Caco-2 (cell line): ENCODE data around the gene FXN. TPM values are rescaled to one million over a fixed set of nuclear protein-coding genes. Genes with fewer than 3 reads are reported as not detected.

Experiments
- BruUV-seq: library from RNA; stranded (reverse); fragments of 400-500 nt; replicated peaks from 2 replicates; lab custom pipeline; 2021; lab: Mats Ljungman, UMichigan
- CTCF ChIA-PET: fragments of 300-600 bp; sonication (Branson Sonifier 250); formaldehyde crosslinking; loops from one replicate; lab custom pipeline; 2022; ENCODE audit warnings: antibody characterized with exemption; lab: Charles Lee
- POLR2A ChIA-PET: fragments of 300-600 bp; sonication (Branson Sonifier 250); formaldehyde crosslinking; loops from one replicate; lab custom pipeline; 2022; ENCODE audit warnings: antibody characterized with exemption; lab: Charles Lee
- DNase-seq, 2 experiments: peaks; one replicate each; pipeline versions ENCODE4 v3.0.0 to v3.0.0-alpha.2; 2020 to 2022
- H3K27me3 ChIP-seq: replicated peaks from 2 replicates; pipeline ENCODE4 v1.6.0; 2011; ENCODE audit warnings: low read length; ENCODE audit not compliant: control insufficient read depth, insufficient read depth
- H3K36me3 ChIP-seq: 2 replicates; pipeline ENCODE4 v1.5.1; 2011; ENCODE audit warnings: low read length; ENCODE audit not compliant: control insufficient read depth, insufficient read depth
- H3K4me1 ChIP-seq: fragments of 250-450 bp; sonication (Bioruptor Pico); 2 replicates; pipeline ENCODE4 v1.5.1; 2020; ENCODE audit warnings: mild to moderate bottlenecking
- H3K4me3 ChIP-seq: 2 replicates; pipeline ENCODE4 v1.5.1; 2011; ENCODE audit warnings: low read depth, mild to moderate bottlenecking, control low read depth, low read length
- H3K9me3 ChIP-seq: fragments of 250-450 bp; sonication (Bioruptor Pico); 2 replicates; pipeline ENCODE4 v1.5.1; 2020; ENCODE audit warnings: mild to moderate bottlenecking, moderate library complexity
- H3K27ac Mint-ChIP-seq: one replicate; pipeline ENCODE4 v1.8.0; 2022; ENCODE audit warnings: mixed read lengths; ENCODE audit not compliant: unreplicated experiment
- H3K27me3 Mint-ChIP-seq: one replicate; pipeline ENCODE4 v1.8.0; 2022; ENCODE audit warnings: mixed read lengths; ENCODE audit not compliant: insufficient read depth, unreplicated experiment
- H3K36me3 Mint-ChIP-seq: one replicate; pipeline ENCODE4 v1.8.0; 2022; ENCODE audit warnings: mild to moderate bottlenecking, mixed read lengths; ENCODE audit not compliant: insufficient read depth, unreplicated experiment
- H3K4me1 Mint-ChIP-seq: one replicate; pipeline ENCODE4 v1.8.0; 2022; ENCODE audit warnings: low read depth, mixed read lengths; ENCODE audit not compliant: unreplicated experiment
- H3K4me3 Mint-ChIP-seq: one replicate; pipeline ENCODE4 v1.8.0; 2022; ENCODE audit warnings: mild to moderate bottlenecking, moderate library complexity, mixed read lengths; ENCODE audit not compliant: unreplicated experiment
- H3K9me3 Mint-ChIP-seq: one replicate; pipeline ENCODE4 v1.8.0; 2022; ENCODE audit warnings: mixed read lengths; ENCODE audit not compliant: unreplicated experiment
- intact Hi-C: fragments of 100-400 bp; cut with micrococcal nuclease; formaldehyde crosslinking; loops from one replicate; pipeline ENCODE4 v1.10.0; 2022; ENCODE audit not compliant: unreplicated experiment
- total RNA-seq: library from RNA; stranded (reverse); gene quantifications from 2 replicates; pipeline ENCODE4 v1.2.3, GENCODE V29; 2022
- TF ChIP-seq, protein P1 (sequence below), 2 experiments: fragments of 200-600 bp in 1 of 2; IDR thresholded peaks; 1 replicate in 1 of 2; 2 replicates in 1 of 2; pipeline versions ENCODE4 v1.5.1 to v1.8.0; 2011 to 2022; ENCODE audit warnings: antibody characterized with exemption in 1 of 2, control low read depth in 1 of 2, inconsistent platforms in 1 of 2, low read depth in 1 of 2, low read length in 1 of 2, mild to moderate bottlenecking in 1 of 2, moderate library complexity in 1 of 2; ENCODE audit not compliant: insufficient read depth in 1 of 2, severe bottlenecking in 1 of 2, unreplicated experiment in 1 of 2

Gene FXN
- total RNA-seq, 1 experiment from 2014 or later, result 8.6 TPM

DNA sequence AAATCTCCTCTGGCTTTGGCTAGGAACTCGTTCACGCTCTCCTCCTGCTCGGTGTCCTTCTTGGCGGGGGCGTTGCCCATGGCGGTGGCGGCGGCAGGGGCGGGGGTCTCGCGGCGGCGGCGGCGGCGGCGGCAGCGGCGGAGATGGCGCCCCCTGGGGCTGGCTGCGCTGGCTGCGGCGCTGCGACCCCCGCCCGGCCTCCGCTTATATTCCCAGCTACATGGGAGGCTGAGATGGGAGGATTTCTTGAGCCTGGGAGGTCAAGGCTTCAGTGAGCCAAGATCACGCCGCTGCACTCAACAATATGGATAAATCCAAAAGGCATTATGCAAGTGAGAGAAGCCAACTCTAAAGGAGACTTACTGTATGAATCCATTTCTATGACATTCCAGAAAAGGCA, 21.5 kb upstream of the FXN start, which contains the start of gene PRKACG:
Gene PRKACG (minus strand): TSS at position 101 of the 400 bp plus-strand sequence. CDS start 21 bp downstream, at position 80.
- no peaks in the 10 kb centered on the region for H3K27me3 Mint-ChIP-seq
- intact Hi-C loops, result no loop called here

DNA sequence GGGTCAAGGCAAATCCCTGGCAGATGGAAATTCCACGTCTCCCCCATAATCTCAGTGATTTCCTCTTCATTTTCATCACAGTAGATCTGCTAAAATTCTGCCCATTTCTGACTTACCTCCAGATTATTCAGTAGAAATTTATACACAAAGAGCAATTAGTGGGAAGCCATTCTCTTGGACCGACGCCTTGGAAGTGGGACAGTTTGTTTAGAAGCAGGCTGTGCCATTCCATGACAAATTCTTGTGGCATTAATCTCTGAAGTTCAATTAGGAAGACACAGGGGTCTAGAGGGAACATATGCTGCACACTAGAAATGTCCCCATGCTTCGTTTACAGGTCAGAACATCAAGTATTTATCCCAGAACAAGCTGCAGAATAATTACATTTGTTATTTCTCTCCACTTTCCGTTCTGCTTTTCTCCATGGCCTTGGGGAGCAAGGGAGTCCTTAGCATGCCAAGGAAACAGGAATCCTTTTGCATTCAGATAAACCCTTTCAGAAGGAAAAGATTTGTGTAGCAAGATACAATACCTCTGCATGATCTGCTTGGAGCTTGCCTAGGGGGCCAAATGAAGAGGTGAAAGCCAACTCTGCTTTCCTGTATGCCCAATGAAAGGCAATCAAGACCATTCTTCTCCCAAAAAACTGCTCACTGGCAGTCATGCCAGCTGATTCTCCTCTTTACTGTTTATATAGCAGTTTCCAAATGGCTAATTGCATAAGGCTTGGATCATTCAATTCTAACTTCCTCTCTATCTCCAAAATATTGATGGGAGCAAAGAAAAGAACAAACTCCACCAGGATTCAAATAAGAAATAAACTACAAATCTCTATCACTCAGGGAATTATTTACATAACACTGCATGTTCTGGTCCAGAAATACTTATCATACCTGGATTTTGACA, 19.1 kb upstream of the FXN start:
- no peaks in the 10 kb centered on the region for H3K27me3 Mint-ChIP-seq
- no peaks in the 10 kb centered on the region for H3K4me1 Mint-ChIP-seq
- no peaks in the 10 kb centered on the region for H3K27me3 ChIP-seq
- no peaks in the 10 kb centered on the region for H3K36me3 Mint-ChIP-seq
- BruUV-seq, result no TSS peak
- H3K36me3 ChIP-seq, result no peaks in the 10 kb centered on the region
- H3K4me3 ChIP-seq, result no peak overlapping the region
- no peaks in the 10 kb centered on the region for H3K9me3 Mint-ChIP-seq
- POLR2A ChIA-PET, result no interaction called here
- no peak overlapping the region for H3K4me3 Mint-ChIP-seq
- no peak overlapping the region for H3K27ac Mint-ChIP-seq
- CTCF ChIA-PET, result no interaction called here
- H3K4me1 ChIP-seq, result no peaks in the 10 kb centered on the region
- DNase-seq, result no peak
- intact Hi-C loops, result no loop called here
- TF ChIP-seq, protein P1, sequence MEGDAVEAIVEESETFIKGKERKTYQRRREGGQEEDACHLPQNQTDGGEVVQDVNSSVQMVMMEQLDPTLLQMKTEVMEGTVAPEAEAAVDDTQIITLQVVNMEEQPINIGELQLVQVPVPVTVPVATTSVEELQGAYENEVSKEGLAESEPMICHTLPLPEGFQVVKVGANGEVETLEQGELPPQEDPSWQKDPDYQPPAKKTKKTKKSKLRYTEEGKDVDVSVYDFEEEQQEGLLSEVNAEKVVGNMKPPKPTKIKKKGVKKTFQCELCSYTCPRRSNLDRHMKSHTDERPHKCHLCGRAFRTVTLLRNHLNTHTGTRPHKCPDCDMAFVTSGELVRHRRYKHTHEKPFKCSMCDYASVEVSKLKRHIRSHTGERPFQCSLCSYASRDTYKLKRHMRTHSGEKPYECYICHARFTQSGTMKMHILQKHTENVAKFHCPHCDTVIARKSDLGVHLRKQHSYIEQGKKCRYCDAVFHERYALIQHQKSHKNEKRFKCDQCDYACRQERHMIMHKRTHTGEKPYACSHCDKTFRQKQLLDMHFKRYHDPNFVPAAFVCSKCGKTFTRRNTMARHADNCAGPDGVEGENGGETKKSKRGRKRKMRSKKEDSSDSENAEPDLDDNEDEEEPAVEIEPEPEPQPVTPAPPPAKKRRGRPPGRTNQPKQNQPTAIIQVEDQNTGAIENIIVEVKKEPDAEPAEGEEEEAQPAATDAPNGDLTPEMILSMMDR (IDR thresholded peaks at IDR 0.05; ENCODE audit: insufficient read depth in 1 of 2, low read depth in 1 of 2, low read length in 1 of 2, severe bottlenecking in 1 of 2, unreplicated experiment in 1 of 2), result no peak
- no peaks in the 10 kb centered on the region for H3K9me3 ChIP-seq

More for the DNA sequence above, 21.5 kb upstream of the FXN start, which contains the start of gene PRKACG:
- Mint-ChIP-seq H3K27ac (no peak within 1 kb of the TSS), H3K36me3 (no peaks in the 10 kb centered on the region), H3K4me3 (no peak within 1 kb of the TSS), H3K4me1 (no peaks in the 10 kb centered on the region), H3K9me3 (no peaks in the 10 kb centered on the region)
- H3K9me3 ChIP-seq, result no peaks in the 10 kb centered on the region
- no peaks in the 10 kb centered on the region for H3K27me3 ChIP-seq
- no peaks in the 10 kb centered on the region for H3K36me3 ChIP-seq
- no peak for DNase-seq
- POLR2A ChIA-PET, result no interaction called here
- no peaks in the 10 kb centered on the region for H3K4me1 ChIP-seq
- H3K4me3 ChIP-seq, result no peak within 1 kb of the TSS
- CTCF ChIA-PET, result no interaction called here
- TF ChIP-seq, protein P1 (IDR thresholded peaks at IDR 0.05; ENCODE audit: insufficient read depth in 1 of 2, low read depth in 1 of 2, low read length in 1 of 2, severe bottlenecking in 1 of 2, unreplicated experiment in 1 of 2), result no peak
- no TSS peak for BruUV-seq

DNA sequence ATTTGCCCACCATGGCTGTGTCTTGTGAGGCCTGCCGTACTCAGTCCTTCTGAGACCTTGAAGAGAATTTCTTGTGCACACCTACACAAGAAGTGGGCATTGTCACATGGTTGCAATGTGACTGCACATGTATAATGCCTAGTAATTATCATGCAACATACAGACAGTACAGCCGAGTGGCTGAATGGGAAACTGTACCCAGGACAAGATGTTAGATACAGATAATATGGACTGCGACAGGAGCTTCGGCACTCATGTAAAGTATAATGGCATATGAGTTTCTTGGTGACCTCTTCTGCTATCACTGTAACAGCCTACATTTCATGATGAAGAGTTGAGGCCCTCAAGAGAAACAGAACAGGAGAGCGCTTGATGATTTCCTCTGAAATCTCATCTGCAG, 16.8 kb upstream of the FXN start:
- no peaks in the 10 kb centered on the region for H3K27me3 Mint-ChIP-seq
- Histone ChIP-seq H3K4me3 (no peak overlapping the region), H3K36me3 (no peaks in the 10 kb centered on the region), H3K4me1 (no peaks in the 10 kb centered on the region), H3K27me3 (no peaks in the 10 kb centered on the region), H3K9me3 (no peaks in the 10 kb centered on the region)
- H3K36me3 Mint-ChIP-seq, result no peaks in the 10 kb centered on the region
- no peak overlapping the region for H3K4me3 Mint-ChIP-seq
- POLR2A ChIA-PET, result no interaction called here
- no peak for DNase-seq
- intact Hi-C loops, result no loop called here
- peaks cover 5% of the 10 kb centered on the region for H3K4me1 Mint-ChIP-seq
- BruUV-seq, result no TSS peak
- H3K27ac Mint-ChIP-seq, result no peak overlapping the region
- no peaks in the 10 kb centered on the region for H3K9me3 Mint-ChIP-seq
- TF ChIP-seq, protein P1 (IDR thresholded peaks at IDR 0.05; ENCODE audit: insufficient read depth in 1 of 2, low read depth in 1 of 2, low read length in 1 of 2, severe bottlenecking in 1 of 2, unreplicated experiment in 1 of 2), result no peak
- CTCF ChIA-PET, result no interaction called here
